GM23338 (cell line): ENCODE measurements around the gene INO80E.

Experiments used
- CREB1 ChIP-seq: fragments of 250-450 bp; sonication (Bioruptor Pico); IDR thresholded peaks from 2 replicates; pipeline ENCODE4 v1.5.0; 2020; ENCODE audit warnings: low read depth, mild to moderate bottlenecking, moderate library complexity
- CTCF ChIP-seq, 2 experiments: fragments of 200-600 bp in 1 of 2; sonication (generic) in 1 of 2; conservative IDR thresholded peaks; 2 replicates each; pipeline versions ENCODE4 v1.5.1 to v1.6.1; 2016 to 2017; ENCODE audit warnings: antibody characterized with exemption in 2 of 2, low read depth in 2 of 2, mild to moderate bottlenecking in 2 of 2, moderate library complexity in 1 of 2
- JUNB ChIP-seq: IDR thresholded peaks from one replicate; pipeline ENCODE4 v1.6.1; 2016; ENCODE audit warnings: antibody characterized with exemption; ENCODE audit not compliant: unreplicated experiment
- POLR2AphosphoS5 ChIP-seq: IDR thresholded peaks from 2 replicates; pipeline ENCODE4 v1.6.1; 2016; ENCODE audit warnings: antibody characterized with exemption, low read depth
- REST ChIP-seq: IDR thresholded peaks from one replicate; pipeline ENCODE4 v1.6.1; 2018; ENCODE audit warnings: antibody characterized with exemption; ENCODE audit not compliant: unreplicated experiment
- ZNF114 ChIP-seq: fragments of 250-450 bp; sonication (Bioruptor Pico); IDR thresholded peaks from 2 replicates; pipeline ENCODE4 v1.5.0; 2020; ENCODE audit warnings: mild to moderate bottlenecking, moderate library complexity
- ZNF331 ChIP-seq: fragments of 250-450 bp; sonication (Bioruptor Pico); IDR thresholded peaks from 2 replicates; pipeline ENCODE4 v1.5.0; 2020; ENCODE audit warnings: low read depth, mild to moderate bottlenecking, moderate library complexity

- TF ChIP-seq REST (no peak), CTCF (conservative IDR thresholded peaks at IDR 0.05; ENCODE audit: low read depth in 2 of 2) (no peak), JUNB (no peak), ZNF331 (CRISPR knock-in tag) (no peak), ZNF114 (CRISPR knock-in tag) (no peak), POLR2AphosphoS5 (no peak), CREB1 (CRISPR knock-in tag) (no peak)
Measured at GRCh38 chr16:30046178-30046577, 50.1 kb downstream of the INO80E start.
